Activated T-cell treated with anti-CD3 and anti-CD28 coated beads for 48 hours (primary cell): Measurements from ENCODE around the gene S1PR3.

ENCODE experiments used
- DNase-seq: peaks from one replicate; pipeline ENCODE4 v3.0.0-alpha.2; 2020; ENCODE audit warnings: low read depth

Gene S1PR3

DNA sequence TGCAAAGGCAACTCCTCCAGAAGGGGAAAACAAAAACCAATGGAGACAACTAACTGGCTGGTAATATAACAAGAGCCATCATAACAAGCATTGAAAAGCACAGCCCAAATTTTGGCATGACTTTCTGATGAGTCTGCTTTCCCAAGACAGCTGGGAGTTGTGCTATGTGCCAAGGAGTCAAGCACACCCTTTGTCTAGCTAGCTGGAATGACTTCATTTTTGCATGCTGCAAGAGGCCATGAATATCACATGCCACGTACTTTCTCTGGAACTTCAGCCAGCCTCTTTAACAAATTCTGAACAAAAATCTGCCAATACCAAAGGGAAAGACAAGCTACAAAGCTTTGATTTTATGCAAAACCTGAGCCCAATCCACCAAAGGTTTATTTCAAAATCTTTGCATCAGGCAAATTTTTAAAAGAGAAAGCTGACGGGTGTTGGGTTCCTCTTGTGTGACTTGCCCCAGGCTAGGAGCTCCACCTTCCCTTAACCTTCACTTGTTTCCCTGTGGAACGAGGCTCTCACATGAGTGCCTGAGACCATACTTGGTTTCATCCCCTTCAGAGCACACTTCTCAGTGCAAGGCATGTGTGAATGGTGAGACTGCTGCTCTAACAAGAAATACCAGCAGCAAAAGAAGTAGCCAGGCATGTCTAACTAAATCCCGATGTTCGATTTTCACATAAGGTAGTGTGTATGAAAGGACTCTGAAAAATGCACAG lies 47.3 kb downstream of the S1PR3 start:
- DNase-seq = no peak

GRCh38 chr9:89039104-89039465 lies 47.8 kb downstream of the S1PR3 start:
- DNase-seq = no peak

GRCh38 chr9:89039664-89040063 lies 48.4 kb downstream of the S1PR3 start:
- no peak for DNase-seq

GRCh38 chr9:89042984-89043383 lies 51.7 kb downstream of the S1PR3 start:
- no peak for DNase-seq

- no peak for DNase-seq
Measured at GRCh38 chr9:89044104-89044503, 52.8 kb downstream of the S1PR3 start.

DNA sequence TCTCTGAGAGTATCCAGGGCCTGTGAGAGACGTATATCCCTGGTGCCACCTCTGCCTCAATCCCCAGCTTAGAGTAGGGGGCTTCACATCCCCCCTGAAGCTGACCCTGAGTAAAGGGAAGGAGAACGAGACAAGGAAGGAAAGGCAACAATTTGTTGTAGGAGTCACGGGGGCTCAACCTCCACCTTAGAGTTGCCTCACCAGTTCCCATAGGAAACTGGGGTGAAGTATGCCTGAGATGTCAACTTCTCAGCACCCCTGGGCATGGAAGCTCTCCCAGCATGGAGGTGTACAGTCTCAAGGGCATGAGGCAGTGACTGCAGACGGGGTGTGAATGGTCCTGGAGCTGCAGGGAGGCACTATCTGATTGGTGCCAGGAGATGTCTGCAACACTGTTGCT lies 53.6 kb downstream of the S1PR3 start:
- no peak for DNase-seq

DNA sequence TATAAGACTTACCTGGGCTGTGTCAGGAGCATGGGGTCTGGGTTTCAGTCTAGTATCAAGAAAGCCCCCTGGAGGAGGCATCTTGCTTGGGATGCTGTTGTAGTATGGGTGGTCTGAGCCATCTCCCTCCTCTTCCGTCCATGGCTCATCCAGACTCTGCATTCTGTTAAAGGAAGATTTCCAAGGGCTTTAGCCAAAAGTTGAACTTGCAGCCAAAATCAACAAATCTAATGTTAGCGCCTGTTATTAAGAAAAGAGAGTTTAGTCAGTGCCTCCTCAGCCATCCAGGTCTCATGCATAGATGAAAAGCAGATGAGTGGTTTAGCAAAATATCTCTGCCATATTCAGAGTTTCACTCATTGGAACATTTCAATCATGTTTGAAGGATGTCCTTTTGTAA lies 55.6 kb downstream of the S1PR3 start:
- no peak for DNase-seq

DNA sequence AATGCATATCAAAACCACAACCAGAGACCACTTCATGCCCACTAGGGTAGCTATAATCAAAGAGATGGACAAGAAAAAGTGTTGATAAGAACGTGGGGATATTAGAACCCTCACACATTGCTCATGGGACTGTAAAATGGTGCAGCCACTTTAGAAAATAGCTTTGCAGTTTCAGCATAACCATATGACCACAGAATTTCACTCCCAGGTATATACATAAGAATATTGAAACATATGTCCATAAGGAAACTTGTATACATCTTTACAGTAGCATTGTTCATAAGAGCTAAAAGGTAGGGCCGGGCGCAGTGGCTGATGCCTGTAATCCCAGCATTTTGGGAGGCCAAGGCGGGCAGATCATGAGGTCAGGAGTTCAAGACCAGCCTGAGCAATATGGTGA lies 56.4 kb downstream of the S1PR3 start:
- DNase-seq = no peak

DNA sequence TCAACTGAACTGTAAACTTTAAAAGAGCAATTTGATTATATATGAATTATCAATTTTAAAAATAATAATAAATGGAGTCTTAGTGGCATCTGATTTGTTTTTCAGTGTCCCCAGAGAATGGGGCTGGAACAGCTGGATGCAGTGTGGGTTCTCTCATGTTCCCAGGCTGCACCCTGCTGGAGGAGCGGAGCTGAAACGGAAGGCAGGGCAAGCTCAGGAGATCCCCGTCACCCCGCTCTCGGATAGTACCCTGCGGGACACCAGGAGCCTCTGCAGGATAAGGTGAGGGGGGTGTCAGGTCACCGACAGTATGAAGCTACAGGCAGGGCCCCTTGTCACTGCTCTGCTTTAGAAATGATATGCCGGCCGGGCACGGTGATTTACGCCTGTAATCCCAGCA lies 57.3 kb downstream of the S1PR3 start:
- DNase-seq = no peak

DNA sequence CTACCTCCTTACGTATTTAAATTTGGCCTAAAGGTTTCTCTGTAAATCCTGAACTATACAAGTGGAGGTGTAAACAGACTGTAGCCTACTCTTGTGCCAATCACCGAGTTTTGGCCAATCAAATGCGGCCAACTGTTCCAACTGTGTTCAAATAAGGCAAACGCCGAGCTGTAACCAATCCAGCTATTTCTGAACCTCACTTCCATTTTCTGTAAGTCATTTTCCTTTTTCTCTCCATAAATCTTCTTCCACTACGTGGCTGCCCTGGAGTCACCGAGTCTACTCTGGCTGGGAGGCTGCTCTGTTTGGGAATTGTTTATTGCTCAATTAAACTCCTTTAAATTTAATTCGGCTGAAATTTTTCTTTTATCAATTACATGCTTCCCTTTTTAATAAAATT lies 58.4 kb downstream of the S1PR3 start:
- DNase-seq = no peak

GRCh38 chr9:89051421-89052025 lies 60.3 kb downstream of the S1PR3 start:
- no peak for DNase-seq

DNA sequence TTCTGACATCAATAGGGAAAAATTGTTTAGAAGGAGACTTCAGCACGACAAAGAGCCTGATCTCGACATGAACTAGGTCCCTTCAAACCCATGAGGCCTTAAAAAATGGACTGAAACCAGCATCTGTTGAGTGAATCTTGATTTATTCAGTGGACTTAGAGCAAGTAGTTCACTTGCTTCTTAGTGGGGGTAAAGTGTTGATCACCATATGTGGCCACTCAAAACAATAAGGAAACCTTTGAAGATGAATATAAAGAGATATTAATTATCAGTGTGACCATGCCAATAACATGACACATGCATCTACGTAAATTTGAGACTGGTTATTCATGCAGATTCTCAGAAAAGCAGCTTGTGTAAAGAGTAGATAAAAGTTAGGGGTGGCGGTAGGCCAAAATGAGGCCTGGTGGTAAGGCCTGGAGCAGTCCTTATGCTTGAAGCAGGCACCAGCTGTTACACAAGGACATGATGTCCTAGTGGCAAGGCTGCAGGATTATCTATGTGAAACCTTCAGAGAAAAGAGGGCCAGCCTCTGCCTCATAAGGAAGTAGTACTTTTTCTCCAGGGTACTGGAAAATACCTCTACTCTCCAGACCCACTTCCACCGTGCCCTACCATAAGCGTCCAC lies 61.3 kb downstream of the S1PR3 start:
- DNase-seq = no peak

DNA sequence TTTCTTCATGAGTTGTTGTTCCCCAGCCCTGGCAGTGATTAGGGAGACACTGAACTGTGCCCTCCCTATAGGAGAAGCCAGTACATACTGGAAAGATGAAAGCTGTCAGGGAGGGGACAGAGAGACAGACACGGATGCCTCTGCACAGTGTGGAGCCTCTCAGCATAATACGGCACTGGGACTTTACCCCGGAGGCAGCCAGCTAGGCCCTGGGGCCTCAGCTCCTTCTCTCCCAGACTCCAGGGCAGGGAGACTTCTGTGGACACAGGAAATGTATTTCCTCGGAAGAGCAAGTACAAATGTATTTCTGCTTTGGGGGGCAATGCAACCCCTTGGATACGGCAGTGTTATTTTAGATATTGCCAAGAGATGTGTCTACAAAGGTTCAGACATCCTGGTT lies 62.0 kb downstream of the S1PR3 start:
- no peak for DNase-seq
